Activated CD4-positive, CD25-positive, alpha-beta regulatory T cell treated with anti-CD3 and anti-CD28 coated beads, Interleukin-2, amount 50 U/mL, for 72 hours (primary cell): ENCODE data around the gene SLC6A19.

ENCODE experiments used
- DNase-seq: peaks from one replicate; pipeline ENCODE4 v3.0.0; 2021

Gene SLC6A19

GRCh38 chr5:1197876-1198666 lies 3.3 kb upstream of the SLC6A19 start:
- no peak for DNase-seq

GRCh38 chr5:1199340-1199648 lies 2.1 kb upstream of the SLC6A19 start:
- no peak for DNase-seq

GRCh38 chr5:1199649-1200494 lies 1.5 kb upstream of the SLC6A19 start:
- no peak for DNase-seq

- DNase-seq: no peak
These were observed 684 bp upstream of the SLC6A19 start for GRCh38 chr5:1200495-1201326.

GRCh38 chr5:1202026-1202797 lies 817 bp downstream of the SLC6A19 start:
- no peak for DNase-seq

- no peak for DNase-seq
These were observed 1.4 kb downstream of the SLC6A19 start for GRCh38 chr5:1202798-1203185.

GRCh38 chr5:1203311-1203967 lies 2.0 kb downstream of the SLC6A19 start:
- DNase-seq: no peak

GRCh38 chr5:1203968-1204692 lies 2.7 kb downstream of the SLC6A19 start:
- DNase-seq: no peak

- no peak for DNase-seq
These were observed 3.4 kb downstream of the SLC6A19 start for GRCh38 chr5:1204693-1205242.

GRCh38 chr5:1205255-1206180 lies 4.1 kb downstream of the SLC6A19 start:
- no peak for DNase-seq

GRCh38 chr5:1206521-1207412 lies 5.4 kb downstream of the SLC6A19 start:
- DNase-seq: no peak

GRCh38 chr5:1207555-1207954 lies 6.2 kb downstream of the SLC6A19 start:
- DNase-seq: no peak

GRCh38 chr5:1208221-1208742 lies 6.9 kb downstream of the SLC6A19 start:
- DNase-seq: no peak

GRCh38 chr5:1208743-1209488 lies 7.5 kb downstream of the SLC6A19 start:
- no peak for DNase-seq

- no peak for DNase-seq
These were observed 8.1 kb downstream of the SLC6A19 start for GRCh38 chr5:1209489-1209852.

GRCh38 chr5:1209896-1210776 lies 8.7 kb downstream of the SLC6A19 start:
- no peak for DNase-seq

- no peak for DNase-seq
These were observed 9.4 kb downstream of the SLC6A19 start for GRCh38 chr5:1210832-1211251.
